H1 (cell line): Measurements from ENCODE around the gene SYT15B. TPM values are rescaled to one million over a fixed set of nuclear protein-coding genes. Genes with fewer than 3 reads are reported as not detected.
"Not testable (repeated sequence)": the region's sequence is repeated elsewhere in the genome, so short reads cannot be mapped to it uniquely, and the experiment has no call there.

ENCODE experiments used
- CTCF ChIA-PET: fragments of 300-600 bp; sonication (Branson Sonifier 250); formaldehyde crosslinking; loops from one replicate; lab custom pipeline; 2021; ENCODE audit not compliant: partially characterized antibody; lab: Charles Lee
- POLR2A ChIA-PET: fragments of 300-600 bp; sonication (Branson Sonifier 250); formaldehyde crosslinking; loops from one replicate; lab custom pipeline; 2021; ENCODE audit warnings: inconsistent platforms; ENCODE audit not compliant: partially characterized antibody; lab: Charles Lee
- DNase-seq, 2 experiments: peaks; one replicate each; pipeline versions ENCODE4 v3.0.0 to v3.0.0-alpha.2; 2010 to 2022; ENCODE audit warnings: low spot score in 2 of 2, low read depth in 1 of 2, mixed read lengths in 1 of 2
- FAIRE-seq: peaks from 2 replicates; lab custom pipeline; 2011; peaks lifted over from hg19 to GRCh38; lab: Jason Lieb, UNC
- H2AFZ ChIP-seq: 2 replicates; pipeline ENCODE4 v1.8.1; 2012; ENCODE audit warnings: low read length, inconsistent platforms
- H2AK5ac ChIP-seq: 2 replicates; pipeline ENCODE4 v1.6.1; 2013; ENCODE audit warnings: low read depth, low read length
- H2BK120ac ChIP-seq: replicated peaks from 2 replicates; pipeline ENCODE3; 2013; ENCODE audit warnings: low read depth, low read length, inconsistent platforms
- H2BK12ac ChIP-seq: 2 replicates; pipeline ENCODE4 v1.6.1; 2013; ENCODE audit warnings: low read depth, low read length
- H2BK15ac ChIP-seq: 2 replicates; pipeline ENCODE4 v1.6.1; 2013; ENCODE audit warnings: low read length
- H2BK20ac ChIP-seq: 2 replicates; pipeline ENCODE4 v1.6.1; 2013; ENCODE audit warnings: low read length
- H2BK5ac ChIP-seq: 2 replicates; pipeline ENCODE4 v1.6.1; 2013; ENCODE audit warnings: low read depth, low read length
- H3K14ac ChIP-seq: 2 replicates; pipeline ENCODE4 v1.6.1; 2013; ENCODE audit warnings: inconsistent platforms; ENCODE audit not compliant: insufficient read length
- H3K18ac ChIP-seq: 2 replicates; pipeline ENCODE4 v1.6.1; 2013; ENCODE audit warnings: low read length; ENCODE audit errors: extremely low read depth
- H3K23ac ChIP-seq: 2 replicates; pipeline ENCODE4 v1.6.1; 2013; ENCODE audit warnings: inconsistent platforms; ENCODE audit not compliant: insufficient read length
- H3K23me2 ChIP-seq: 2 replicates; pipeline ENCODE4 v1.6.1; 2013; ENCODE audit warnings: low read depth, low read length
- H3K27ac ChIP-seq: 2 replicates; pipeline ENCODE4 v1.6.1; 2011; ENCODE audit warnings: low read depth, low read length, inconsistent platforms
- H3K27me3 ChIP-seq, 4 experiments: replicated peaks in 1 of 4; 1 replicate in 1 of 4; 2 replicates in 3 of 4; pipeline versions ENCODE4 v1.6.1 to v1.8.1; 2011 to 2013; ENCODE audit warnings: low read length in 3 of 4, mild to moderate bottlenecking in 3 of 4, inconsistent platforms in 2 of 4, mixed read lengths in 2 of 4, moderate library complexity in 1 of 4; ENCODE audit not compliant: control insufficient read depth in 3 of 4, insufficient read depth in 3 of 4; ENCODE audit errors: extremely low read depth in 1 of 4
- H3K36me3 ChIP-seq, 4 experiments: 2 replicates each; pipeline versions ENCODE4 v1.6.1 to v1.8.1; 2011 to 2013; ENCODE audit warnings: mild to moderate bottlenecking in 4 of 4, low read length in 3 of 4, moderate library complexity in 2 of 4, control low read depth in 1 of 4, inconsistent platforms in 1 of 4; ENCODE audit not compliant: insufficient read depth in 4 of 4, control insufficient read depth in 2 of 4
- H3K4ac ChIP-seq: replicated peaks from 2 replicates; pipeline ENCODE3; 2013; ENCODE audit warnings: low read length, low read depth, mixed read lengths, inconsistent platforms; ENCODE audit not compliant: insufficient read length
- H3K4me1 ChIP-seq, 4 experiments: replicated peaks in 1 of 4; 1 replicate in 1 of 4; 2 replicates in 3 of 4; pipeline versions ENCODE4 v1.6.1 to v1.8.1; 2011 to 2013; ENCODE audit warnings: low read length in 3 of 4, inconsistent platforms in 2 of 4, mixed read lengths in 1 of 4; ENCODE audit not compliant: insufficient read depth in 4 of 4, control insufficient read depth in 3 of 4
- H3K4me2 ChIP-seq, 2 experiments: 2 replicates each; pipeline versions ENCODE4 v1.6.1 to v1.8.1; 2011 to 2013; ENCODE audit warnings: low read depth in 2 of 2, low read length in 2 of 2, control low read depth in 1 of 2, inconsistent platforms in 1 of 2, mild to moderate bottlenecking in 1 of 2; ENCODE audit not compliant: insufficient read depth in 1 of 2
- H3K4me3 ChIP-seq, 4 experiments: fragments of 200-600, 300-600 bp in 1 of 4; sonication (generic), shearing (Covaris generic), sonication (Bioruptor Twin) in 1 of 4; 2 replicates each; pipeline versions ENCODE4 v1.5.1 to v1.8.1; 2011 to 2016; ENCODE audit warnings: low read length in 4 of 4, low read depth in 3 of 4, control low read depth in 2 of 4, inconsistent platforms in 2 of 4, mild to moderate bottlenecking in 2 of 4, mixed read lengths in 1 of 4, moderate library complexity in 1 of 4; ENCODE audit not compliant: insufficient read depth in 2 of 4; ENCODE audit errors: extremely low read depth in 1 of 4
- H3K56ac ChIP-seq: replicated peaks from 2 replicates; pipeline ENCODE3; 2013; ENCODE audit warnings: low read depth, mild to moderate bottlenecking, mixed read lengths, low read length, inconsistent platforms; ENCODE audit not compliant: insufficient read length
- H3K79me1 ChIP-seq: 2 replicates; pipeline ENCODE4 v1.6.1; 2013; ENCODE audit warnings: low read depth, low read length, control low read depth
- H3K79me2 ChIP-seq, 2 experiments: 2 replicates each; pipeline versions ENCODE4 v1.6.1 to v1.8.1; 2012 to 2013; ENCODE audit warnings: low read length in 2 of 2, mild to moderate bottlenecking in 2 of 2, inconsistent platforms in 1 of 2; ENCODE audit not compliant: insufficient read depth in 2 of 2, control insufficient read depth in 1 of 2
- H3K9ac ChIP-seq, 4 experiments: replicated peaks in 1 of 4; 1 replicate in 1 of 4; 2 replicates in 3 of 4; pipeline versions ENCODE4 v1.6.1 to v1.8.1; 2011 to 2013; ENCODE audit warnings: low read depth in 3 of 4, low read length in 3 of 4, control low read depth in 2 of 4, mild to moderate bottlenecking in 2 of 4, moderate library complexity in 2 of 4, inconsistent platforms in 1 of 4; ENCODE audit errors: extremely low read depth in 1 of 4
- H3K9me3 ChIP-seq, 2 experiments: 2 replicates each; pipeline versions ENCODE4 v1.6.1 to v1.8.1; 2012 to 2013; ENCODE audit warnings: mild to moderate bottlenecking in 2 of 2, moderate library complexity in 2 of 2, control low read depth in 1 of 2, inconsistent platforms in 1 of 2, low read depth in 1 of 2, low read length in 1 of 2, mixed read lengths in 1 of 2; ENCODE audit not compliant: insufficient read depth in 2 of 2
- H4K20me1 ChIP-seq, 2 experiments: replicated peaks in 1 of 2; 2 replicates each; pipeline versions ENCODE3 to v1.8.1; 2011 to 2013; ENCODE audit warnings: inconsistent platforms in 2 of 2, low read length in 2 of 2, mild to moderate bottlenecking in 1 of 2; ENCODE audit not compliant: insufficient read depth in 2 of 2, control insufficient read depth in 1 of 2
- H4K5ac ChIP-seq: 2 replicates; pipeline ENCODE4 v1.6.1; 2013; ENCODE audit warnings: low read length, low read depth, mixed read lengths, inconsistent platforms; ENCODE audit not compliant: insufficient read length
- H4K8ac ChIP-seq: 2 replicates; pipeline ENCODE4 v1.8.0; 2013; ENCODE audit warnings: mild to moderate bottlenecking, moderate library complexity, low read length, inconsistent platforms; ENCODE audit not compliant: insufficient read depth; ENCODE audit errors: extremely low read depth
- H4K91ac ChIP-seq: replicated peaks from 2 replicates; pipeline ENCODE3; 2013; ENCODE audit warnings: low read length, mixed read lengths, inconsistent platforms; ENCODE audit not compliant: insufficient read length
- WGBS, 2 experiments: shearing (Covaris generic) in 1 of 2; methylation state at CpG; one replicate each; pipeline versions ENCODE4 v1.1.6 to v1.1.7; 2013 to 2015; ENCODE audit warnings: low lambda C conversion rate in 2 of 2, mixed read lengths in 2 of 2, inconsistent platforms in 1 of 2, low coverage in 1 of 2, missing lambda C conversion rate in 1 of 2; ENCODE audit not compliant: insufficient replicate concordance in 2 of 2, insufficient coverage in 1 of 2, insufficient read length in 1 of 2; ENCODE audit errors: extremely low coverage in 1 of 2, missing lambda C conversion rate in 1 of 2; 5-methylcytosine and 5-hydroxymethylcytosine counted together
- polyA plus RNA-seq, 7 experiments: library from polyadenylated mRNA; depleted of rRNA in 3 of 7; stranded (reverse) in 5 of 7; unstranded in 2 of 7; fragments of >200 nt in 5 of 7; fragments of 200-250 nt in 2 of 7; gene quantifications; 1 replicate in 5 of 7; 2 replicates in 1 of 7; 4 replicates in 1 of 7; pipeline versions ENCODE4 v1.2.1 to v1.2.3, GENCODE V29; 2011 to 2013; ENCODE audit warnings: missing spikeins in 2 of 7, mixed read lengths in 2 of 7
- total RNA-seq: library from RNA; stranded (reverse); fragmentation: NEBNext Ultra II Directional; extraction: Animal tissue kit (Norgen Biotek cat#: 25700); gene quantifications from 2 replicates; pipeline ENCODE4 v1.2.1, GENCODE V29; 2021

The SYT15B gene
- total and polyA plus RNA-seq, 2 of the 8 experiments (the other 6 are each of a cell fraction or from before 2014, with no cell fraction given), result 0.17 TPM; not detected in 1

DNA sequence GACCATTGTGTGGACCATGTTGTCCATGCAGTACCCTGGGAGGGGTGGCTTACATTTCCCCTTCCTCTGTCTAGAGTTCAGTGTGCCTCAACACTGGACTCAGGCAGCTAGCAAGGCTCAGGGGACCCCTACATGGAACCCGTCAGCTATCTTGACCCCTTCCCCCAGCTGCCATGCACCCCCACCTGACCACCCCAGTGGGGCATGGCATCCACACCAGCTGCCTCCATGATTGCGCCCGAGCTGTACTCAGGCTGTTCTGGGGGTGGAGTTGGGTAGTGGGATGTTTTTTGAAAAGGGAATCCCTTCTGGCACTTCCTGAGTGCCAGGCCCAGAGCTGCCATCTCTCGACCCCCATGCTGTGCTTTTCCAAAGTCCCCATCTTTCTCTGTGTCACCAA is 1.8 kb upstream of the SYT15B start:
- H3K9me3 ChIP-seq, H2BK5ac ChIP-seq, H3K9ac ChIP-seq, H3K14ac ChIP-seq, POLR2A ChIA-PET, H2BK120ac ChIP-seq, H2BK12ac ChIP-seq, H3K79me2 ChIP-seq, H3K27me3 ChIP-seq, H3K4me1 ChIP-seq, H4K8ac ChIP-seq, FAIRE-seq, H4K20me1 ChIP-seq, H2AK5ac ChIP-seq, DNase-seq, H2AFZ ChIP-seq, H3K79me1 ChIP-seq, CTCF ChIA-PET, H3K4ac ChIP-seq, H2BK20ac ChIP-seq, H3K4me2 ChIP-seq, H4K5ac ChIP-seq, H3K23ac ChIP-seq, H3K56ac ChIP-seq, H4K91ac ChIP-seq, H3K18ac ChIP-seq, H3K36me3 ChIP-seq, H3K4me3 ChIP-seq, H3K23me2 ChIP-seq, H3K27ac ChIP-seq, H2BK15ac ChIP-seq: not testable (repeated sequence)
- 93% methylated on average over 2 of the region's 4 CpGs; no CpG with 5 or more reads in 1 of the 2 experiments for WGBS, 2 experiments
